Breast epithelium (tissue), 4 donors: Measurements from ENCODE around the gene SIK3. TPM values are rescaled to one million over a fixed set of nuclear protein-coding genes. Genes with fewer than 3 reads are reported as not detected.

Experiments
- DNase-seq, 2 donors: peaks; one replicate each; pipeline ENCODE4 v3.0.0-alpha.2; 2019; ENCODE audit warnings: low spot score in 2 of 2
- H3K27ac ChIP-seq, 2 donors: fragments of 200-600 bp; sonication (generic) in 1 of 2; one replicate each; pipeline ENCODE4 v1.5.1; 2016 to 2019; ENCODE audit warnings: mild to moderate bottlenecking in 1 of 2
- H3K27me3 ChIP-seq, 2 donors: fragments of 200-600 bp; sonication (generic) in 1 of 2; one replicate each; pipeline versions ENCODE4 v1.5.1 to v1.6.0; 2017 to 2019; ENCODE audit warnings: control low read depth in 1 of 2, mild to moderate bottlenecking in 1 of 2
- H3K36me3 ChIP-seq: fragments of 200-600 bp; one replicate; pipeline ENCODE4 v1.5.1; 2019
- H3K4me1 ChIP-seq, 2 donors: fragments of 200-600 bp; sonication (generic); one replicate each; pipeline ENCODE4 v1.5.1; 2016 to 2019; ENCODE audit warnings: control low read depth in 1 of 2
- H3K4me3 ChIP-seq, 3 donors: fragments of 200-600 bp; sonication (generic); 1 replicate in 2 of 3; 2 replicates in 1 of 3; pipeline ENCODE4 v1.5.1; 2016 to 2019; ENCODE audit warnings: mild to moderate bottlenecking in 3 of 3, moderate library complexity in 2 of 3
- H3K9me3 ChIP-seq, 2 donors: fragments of 200-600 bp; sonication (generic) in 1 of 2; one replicate each; pipeline ENCODE4 v1.5.1; 2016 to 2019; ENCODE audit warnings: control low read depth in 1 of 2
- POLR2A ChIP-seq: fragments of 450-650 bp; IDR thresholded peaks from one replicate; pipeline ENCODE4 v1.6.1; 2016; ENCODE audit warnings: antibody characterized with exemption, mild to moderate bottlenecking, moderate library complexity
- POLR2AphosphoS5 ChIP-seq, 3 donors: sonication (generic); formaldehyde crosslinking; IDR thresholded peaks; one replicate each; pipeline ENCODE4 v1.6.1; 2017; ENCODE audit warnings: antibody characterized with exemption in 3 of 3
- intact Hi-C: fragments of 100-400 bp; cut with DNase I; formaldehyde crosslinking; loops from one replicate; pipeline ENCODE4 v1.15.1; 2023; ENCODE audit warnings: low total_unique reads
- total RNA-seq, 3 donors: library from RNA; depleted of rRNA; stranded (reverse); fragments of >200 nt; gene quantifications; one replicate each; pipeline ENCODE4 v1.1.0, GENCODE V29; 2016
- TF ChIP-seq, protein P1 (sequence below), 3 donors: fragments of 450-650 bp; IDR thresholded peaks; one replicate each; pipeline ENCODE4 v1.5.1; 2016 to 2017; ENCODE audit warnings: antibody characterized with exemption in 3 of 3, mild to moderate bottlenecking in 3 of 3, moderate library complexity in 3 of 3

The SIK3 gene
- total RNA-seq, 3 donors from 2014 or later: 26.9 to 110 (median 57.0) TPM

DNA sequence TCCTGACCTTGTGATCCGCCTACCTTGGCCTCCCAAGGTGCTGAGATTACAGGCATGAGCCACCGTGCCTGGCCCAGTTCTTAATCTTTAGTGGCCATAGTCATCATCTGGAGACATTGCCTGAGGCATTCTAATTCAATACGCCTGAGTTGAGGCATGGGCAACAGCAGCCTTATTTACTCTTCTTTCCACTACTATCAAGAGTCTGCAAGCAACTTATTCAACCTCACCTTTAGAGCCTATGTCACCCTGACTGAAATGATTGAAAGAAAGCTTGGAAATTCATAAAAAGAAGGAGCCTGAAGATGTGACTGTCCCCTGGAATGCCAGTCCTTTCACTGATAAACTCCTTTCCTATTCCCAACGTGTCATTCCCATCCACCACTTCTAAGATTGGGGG is 30.1 kb upstream of the SIK3 start:
- Histone ChIP-seq H3K4me3 (no peak overlapping the region), H3K36me3 (no peaks in the 10 kb centered on the region), H3K4me1 (no peaks in the 10 kb centered on the region), H3K27me3 (no peaks in the 10 kb centered on the region), H3K27ac (no peak overlapping the region), H3K9me3 (no peaks in the 10 kb centered on the region)
- intact Hi-C loops: no loop called here
- no peak for TF ChIP-seq POLR2AphosphoS5 (IDR thresholded peaks at IDR 0.05)
- TF ChIP-seq POLR2A: no peak
- TF ChIP-seq, protein P1, sequence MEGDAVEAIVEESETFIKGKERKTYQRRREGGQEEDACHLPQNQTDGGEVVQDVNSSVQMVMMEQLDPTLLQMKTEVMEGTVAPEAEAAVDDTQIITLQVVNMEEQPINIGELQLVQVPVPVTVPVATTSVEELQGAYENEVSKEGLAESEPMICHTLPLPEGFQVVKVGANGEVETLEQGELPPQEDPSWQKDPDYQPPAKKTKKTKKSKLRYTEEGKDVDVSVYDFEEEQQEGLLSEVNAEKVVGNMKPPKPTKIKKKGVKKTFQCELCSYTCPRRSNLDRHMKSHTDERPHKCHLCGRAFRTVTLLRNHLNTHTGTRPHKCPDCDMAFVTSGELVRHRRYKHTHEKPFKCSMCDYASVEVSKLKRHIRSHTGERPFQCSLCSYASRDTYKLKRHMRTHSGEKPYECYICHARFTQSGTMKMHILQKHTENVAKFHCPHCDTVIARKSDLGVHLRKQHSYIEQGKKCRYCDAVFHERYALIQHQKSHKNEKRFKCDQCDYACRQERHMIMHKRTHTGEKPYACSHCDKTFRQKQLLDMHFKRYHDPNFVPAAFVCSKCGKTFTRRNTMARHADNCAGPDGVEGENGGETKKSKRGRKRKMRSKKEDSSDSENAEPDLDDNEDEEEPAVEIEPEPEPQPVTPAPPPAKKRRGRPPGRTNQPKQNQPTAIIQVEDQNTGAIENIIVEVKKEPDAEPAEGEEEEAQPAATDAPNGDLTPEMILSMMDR (IDR thresholded peaks at IDR 0.05): no peak
- no peak for DNase-seq

DNA sequence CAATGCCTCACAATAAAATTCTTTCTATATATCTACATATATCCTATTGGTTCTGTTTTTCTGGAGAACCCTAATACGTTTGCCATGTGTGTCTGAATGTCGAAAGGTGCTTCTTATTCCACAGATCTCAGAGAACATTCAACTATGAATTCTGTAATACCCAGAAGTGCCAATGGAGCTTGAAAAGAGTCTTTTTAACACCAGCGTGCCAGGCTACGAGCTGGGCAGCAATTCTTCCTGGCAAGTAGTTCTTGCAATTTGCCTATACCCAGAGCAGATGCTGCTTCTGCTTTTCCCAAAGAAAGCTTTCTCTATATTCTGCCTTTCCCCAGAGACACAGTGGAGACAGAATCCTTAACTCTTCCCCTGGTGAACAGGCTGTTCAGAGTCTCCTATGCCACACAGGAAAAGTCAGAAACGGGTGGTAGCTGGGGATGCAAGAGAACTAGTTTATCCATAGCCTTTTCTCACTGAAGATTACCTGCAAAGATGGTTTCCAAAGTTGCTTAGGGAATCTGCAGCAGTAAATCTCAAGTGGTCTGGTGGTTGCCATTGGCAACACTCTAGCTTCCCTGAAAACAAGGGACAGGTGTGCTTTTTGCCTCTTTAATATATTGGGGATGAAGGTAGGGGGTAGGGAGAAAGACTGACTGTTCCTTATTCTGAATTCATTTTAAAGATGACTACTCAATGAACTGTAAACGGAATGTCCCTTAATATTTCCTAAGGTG is 29.1 kb upstream of the SIK3 start:
- TF ChIP-seq POLR2A (no peak), POLR2AphosphoS5 (IDR thresholded peaks at IDR 0.05) (no peak)
- TF ChIP-seq, protein P1 (IDR thresholded peaks at IDR 0.05): no peak
- no peaks in the 10 kb centered on the region for H3K4me1 ChIP-seq
- DNase-seq: no peak
- H3K4me3 ChIP-seq: no peak overlapping the region
- no peaks in the 10 kb centered on the region for H3K36me3 ChIP-seq
- H3K9me3 ChIP-seq: no peaks in the 10 kb centered on the region
- no peak overlapping the region for H3K27ac ChIP-seq
- H3K27me3 ChIP-seq: no peaks in the 10 kb centered on the region
- intact Hi-C loops: no loop called here

DNA sequence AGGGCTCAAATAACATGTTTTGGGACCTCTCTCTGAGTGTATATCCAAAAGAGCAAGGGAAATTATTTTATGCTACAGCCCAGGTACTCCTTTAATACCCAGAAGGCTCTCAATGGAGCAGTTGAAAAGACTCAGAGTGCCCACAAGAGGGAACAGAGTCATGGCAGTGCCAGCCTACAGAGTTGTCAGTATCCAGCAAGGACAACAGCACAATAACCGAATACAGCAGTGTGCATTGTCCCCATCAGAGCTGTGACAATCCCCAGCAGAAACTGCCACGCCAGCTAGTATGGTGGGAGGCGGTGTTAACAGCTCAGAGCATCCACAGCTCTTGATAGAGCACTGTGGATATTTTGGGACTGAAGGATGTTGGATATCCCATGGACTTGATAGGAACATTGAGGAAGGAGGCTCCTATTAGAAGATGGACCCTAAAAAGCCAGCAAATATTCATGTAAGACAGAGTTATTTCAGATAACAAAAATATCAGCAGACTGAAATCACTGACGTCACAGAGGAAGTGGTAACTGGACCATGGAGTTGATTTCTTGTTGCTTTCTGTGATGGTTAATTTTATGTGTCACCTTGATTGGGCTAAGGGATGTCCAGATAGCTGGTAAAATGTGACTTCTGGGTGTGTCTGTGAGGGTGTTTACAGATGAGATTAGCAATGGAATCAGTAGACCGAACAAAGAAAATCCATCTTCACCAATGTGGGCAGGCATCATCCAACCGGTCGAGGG is 28.2 kb upstream of the SIK3 start:
- H3K27me3 ChIP-seq: no peaks in the 10 kb centered on the region
- no peaks in the 10 kb centered on the region for H3K36me3 ChIP-seq
- no peaks in the 10 kb centered on the region for H3K9me3 ChIP-seq
- no peak overlapping the region for H3K4me3 ChIP-seq
- no peaks in the 10 kb centered on the region for H3K4me1 ChIP-seq
- DNase-seq: no peak
- H3K27ac ChIP-seq: no peak overlapping the region
- intact Hi-C loops: no loop called here
- TF ChIP-seq, protein P1 (IDR thresholded peaks at IDR 0.05): no peak
- TF ChIP-seq POLR2AphosphoS5 (IDR thresholded peaks at IDR 0.05): no peak
- TF ChIP-seq POLR2A: no peak

DNA sequence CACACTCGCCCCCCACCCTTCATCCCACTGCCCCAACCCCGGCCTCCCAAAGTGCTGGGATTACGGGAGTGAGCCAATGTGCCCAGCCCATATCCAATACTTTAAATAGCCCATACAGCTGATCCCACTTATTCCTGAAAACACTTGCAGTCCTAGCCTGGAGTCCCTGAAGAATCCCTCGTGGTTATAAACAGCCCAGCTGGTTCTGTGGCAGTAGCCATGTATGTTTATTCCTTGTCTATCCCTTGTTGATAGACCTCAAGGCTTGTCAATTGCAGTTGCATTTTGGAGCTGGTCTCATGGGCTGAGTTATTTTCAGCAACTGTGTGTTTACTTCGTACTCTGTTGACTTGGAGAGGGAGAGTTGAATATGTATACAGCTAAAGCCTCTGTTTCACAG is 24.3 kb upstream of the SIK3 start:
- intact Hi-C loops: no loop called here
- H3K27me3 ChIP-seq: no peaks in the 10 kb centered on the region
- H3K27ac ChIP-seq: no peak overlapping the region

More for the DNA sequence above, 24.3 kb upstream of the SIK3 start:
- Histone ChIP-seq H3K4me1 (no peaks in the 10 kb centered on the region), H3K4me3 (no peak overlapping the region), H3K36me3 (no peaks in the 10 kb centered on the region), H3K9me3 (no peaks in the 10 kb centered on the region)
- DNase-seq: no peak
- no peak for TF ChIP-seq POLR2AphosphoS5 (IDR thresholded peaks at IDR 0.05)
- no peak for TF ChIP-seq POLR2A
- TF ChIP-seq, protein P1 (IDR thresholded peaks at IDR 0.05): no peak
